ENCODE measurements around the gene TIRAP. TPM values are rescaled to one million over a fixed set of nuclear protein-coding genes. Genes with fewer than 3 reads are reported as not detected.

The TIRAP gene
- total RNA-seq, 4 donors from 2014 or later = 9.2 to 13.1 (median 10.1) TPM

DNA sequence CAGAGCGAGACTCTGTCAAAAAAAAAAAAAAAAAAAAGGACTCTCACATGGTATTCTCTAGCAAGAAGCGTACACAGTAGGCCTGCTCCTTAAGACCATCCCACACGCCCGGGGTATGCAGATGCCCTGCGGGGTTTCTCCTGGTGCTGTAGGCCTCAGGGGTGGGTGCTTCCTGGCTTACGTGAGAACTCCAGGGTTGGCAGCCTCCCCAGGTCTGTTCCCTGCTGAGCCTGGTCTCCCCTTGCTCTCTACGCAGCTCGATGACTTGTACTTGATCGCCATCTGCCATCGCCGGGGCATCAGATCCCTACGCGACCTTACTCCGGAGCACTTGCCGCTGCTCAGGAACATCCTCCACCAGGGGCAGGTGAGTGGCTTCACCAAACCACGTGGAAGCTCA, 60.2 kb downstream of the TIRAP start:
- intact Hi-C loops (cut with DNase I) = no loop called here
- WGBS, 2 donors = 96 to 97% methylated on average over 16 of the region's 16 CpGs
- no peak for DNase-seq
- H3K27me3 ChIP-seq = no peaks in the 10 kb centered on the region
- no peaks in the 10 kb centered on the region for H3K9me3 ChIP-seq
- H3K4me1 ChIP-seq = peaks cover 6 to 16% of the 10 kb centered on the region in 2 donors
- peaks cover 0 to 12% of the 10 kb centered on the region in 2 donors for H3K36me3 ChIP-seq
- H3K27ac ChIP-seq = no peak overlapping the region
- no peak for TF ChIP-seq POLR2A (IDR thresholded peaks at IDR 0.05)
- TF ChIP-seq, protein P1, sequence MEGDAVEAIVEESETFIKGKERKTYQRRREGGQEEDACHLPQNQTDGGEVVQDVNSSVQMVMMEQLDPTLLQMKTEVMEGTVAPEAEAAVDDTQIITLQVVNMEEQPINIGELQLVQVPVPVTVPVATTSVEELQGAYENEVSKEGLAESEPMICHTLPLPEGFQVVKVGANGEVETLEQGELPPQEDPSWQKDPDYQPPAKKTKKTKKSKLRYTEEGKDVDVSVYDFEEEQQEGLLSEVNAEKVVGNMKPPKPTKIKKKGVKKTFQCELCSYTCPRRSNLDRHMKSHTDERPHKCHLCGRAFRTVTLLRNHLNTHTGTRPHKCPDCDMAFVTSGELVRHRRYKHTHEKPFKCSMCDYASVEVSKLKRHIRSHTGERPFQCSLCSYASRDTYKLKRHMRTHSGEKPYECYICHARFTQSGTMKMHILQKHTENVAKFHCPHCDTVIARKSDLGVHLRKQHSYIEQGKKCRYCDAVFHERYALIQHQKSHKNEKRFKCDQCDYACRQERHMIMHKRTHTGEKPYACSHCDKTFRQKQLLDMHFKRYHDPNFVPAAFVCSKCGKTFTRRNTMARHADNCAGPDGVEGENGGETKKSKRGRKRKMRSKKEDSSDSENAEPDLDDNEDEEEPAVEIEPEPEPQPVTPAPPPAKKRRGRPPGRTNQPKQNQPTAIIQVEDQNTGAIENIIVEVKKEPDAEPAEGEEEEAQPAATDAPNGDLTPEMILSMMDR (IDR thresholded peaks at IDR 0.05) = no peak
- H3K4me3 ChIP-seq (replicated peaks in 1 of 3) = no peak overlapping the region

Small RNA genes within 50 kb of the gene (small RNA-seq; reads per million reads assigned to genes)
- not detected for gene RN7SL351P

Other genes with a start within 250 kb of the TIRAP start
- 100 to 1,000 TPM in 2 of 4 donors, 10 to 100 TPM in 2; 75.8 to 168 (median 108) TPM for gene CDON, start 220.2 kb upstream of the TIRAP start, total RNA-seq
- 10 to 100 TPM; 10.5 to 17.6 (median 14.6) TPM for gene RPUSD4, start 71.4 kb upstream of the TIRAP start, total RNA-seq
- 10 to 100 TPM; 21.7 to 25.0 (median 23.3) TPM for gene FAM118B, start 71.3 kb upstream of the TIRAP start, total RNA-seq
- gene SRPRA, start 14.2 kb upstream of the TIRAP start, total RNA-seq = 100 to 1,000 TPM in 3 of 4 donors, 10 to 100 TPM in 1; 95.3 to 153 (median 125) TPM
- gene FOXRED1, start 13.9 kb upstream of the TIRAP start, total RNA-seq = 10 to 100 TPM; 13.3 to 25.8 (median 20.2) TPM
- 10 to 100 TPM in 3 of 4 donors, 1 to 10 TPM in 1; 6.1 to 18.9 (median 13.9) TPM for gene DCPS, start 21.0 kb downstream of the TIRAP start, total RNA-seq
- gene ST3GAL4, start 72.6 kb downstream of the TIRAP start, total RNA-seq = 10 to 100 TPM in 3 of 4 donors, 1 to 10 TPM in 1; 5.3 to 33.9 (median 26.4) TPM